ENCODE data around the gene ATP10A. TPM values are rescaled to one million over a fixed set of nuclear protein-coding genes. Genes with fewer than 3 reads are reported as not detected.

The ATP10A gene
- total RNA-seq, 1 experiment from 2014 or later: 3.9 TPM

DNA sequence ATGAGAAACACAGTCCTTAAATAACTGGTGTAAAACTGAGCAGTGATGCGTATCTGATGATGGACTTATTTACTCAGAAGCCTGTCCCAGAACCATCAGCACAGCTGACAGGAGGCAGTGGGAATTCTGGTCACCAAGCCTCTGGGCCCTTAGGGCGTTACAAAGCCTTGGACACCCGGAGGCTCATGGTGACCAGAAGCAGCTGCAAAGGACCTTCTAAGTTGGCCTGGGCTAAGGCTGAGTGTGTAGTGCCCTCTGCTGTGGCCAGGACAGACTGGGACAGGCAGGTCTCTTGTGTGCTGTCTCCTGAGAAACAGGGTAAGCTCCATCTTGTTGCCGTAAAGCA lies 168.9 kb downstream of the ATP10A start:
- Histone ChIP-seq H3T11ph (ENCODE audit: low read length) (no peak overlapping the region), H2BK120ac (ENCODE audit: low read depth, low read length, poor library complexity, severe bottlenecking) (no peak overlapping the region), H3K27me3 (ENCODE audit: insufficient read depth, low read length) (no peaks in the 10 kb centered on the region), H2AK5ac (ENCODE audit: insufficient read length, low read length) (no peak overlapping the region), H3K4me2 (ENCODE audit: insufficient read depth, insufficient read length, low read length) (no peak overlapping the region), H4K91ac (ENCODE audit: insufficient read length, low read depth, low read length) (no peak overlapping the region), H3K79me2 (ENCODE audit: insufficient read depth, low read length) (no peaks in the 10 kb centered on the region), H2BK12ac (ENCODE audit: insufficient read length, low read depth, low read length) (no peak overlapping the region), H3K27ac (ENCODE audit: insufficient read length, low read depth, low read length) (no peak overlapping the region), H3K4me1 (ENCODE audit: insufficient read depth, low read length) (peaks cover 5% of the 10 kb centered on the region; the same call in 1 of the 2 replicates), H2BK15ac (ENCODE audit: low read depth, low read length) (no peak overlapping the region), H3K4ac (ENCODE audit: low read depth, low read length) (no peak overlapping the region), H3K9ac (ENCODE audit: extremely low read depth, insufficient read length, low read length) (no peak overlapping the region), H4K20me1 (ENCODE audit: control insufficient read depth, insufficient read depth, insufficient read length) (peaks cover 3% of the 10 kb centered on the region), H3K18ac (ENCODE audit: insufficient read length, low read depth, low read length) (no peak overlapping the region), H3K9me3 (ENCODE audit: control insufficient read depth, low read depth, low read length) (no peaks in the 10 kb centered on the region), H2AFZ (ENCODE audit: low read length) (no peak overlapping the region), H3K14ac (ENCODE audit: insufficient read depth, low read length) (no peak overlapping the region), H4K5ac (ENCODE audit: insufficient read length, low read depth, low read length) (no peak overlapping the region), H2BK20ac (ENCODE audit: low read depth, low read length, poor library complexity, severe bottlenecking) (no peak overlapping the region), H3K23me2 (ENCODE audit: insufficient read length, low read depth, low read length, poor library complexity, severe bottlenecking) (no peaks in the 10 kb centered on the region), H3K79me1 (ENCODE audit: insufficient read depth, low read depth, low read length, poor library complexity, severe bottlenecking) (no peaks in the 10 kb centered on the region), H3K23ac (ENCODE audit: insufficient read length, low read depth, low read length) (no peak overlapping the region), H2BK5ac (ENCODE audit: insufficient read length, low read length) (no peak overlapping the region), H4K8ac (replicated peaks; ENCODE audit: insufficient read length, low read depth, low read length) (no peak overlapping the region), H3K56ac (ENCODE audit: insufficient read length, low read depth, low read length) (no peak overlapping the region)
- Mint-ChIP-seq H3K27me3 (ENCODE audit: low read depth) (peaks cover 6% of the 10 kb centered on the region), H3K9me3 (no peaks in the 10 kb centered on the region), H3K27ac (no peak overlapping the region), H3K4me1 (peaks cover 40 to 44% of the 10 kb centered on the region in 2 experiments), H3K36me3 (ENCODE audit: insufficient read depth in 1 of 3, low read depth in 3 of 3) (no peaks in the 10 kb centered on the region; a peak in 2 of 7 replicates), H3K4me3 (no peak overlapping the region)
- DNase-seq: no peak
- TF ChIP-seq CTCF (conservative IDR thresholded peaks at IDR 0.05): no peak; the same call in 1 of the 3 replicates
- WGBS (ENCODE audit: extremely low coverage, insufficient read length, low lambda C conversion rate): no CpG with 5 or more reads among the region's 4 CpGs
